ENCODE measurements around the gene NTRK1. TPM values are rescaled to one million over a fixed set of nuclear protein-coding genes. Genes with fewer than 3 reads are reported as not detected.

The NTRK1 gene
- total and polyA plus RNA-seq, 3 donors from 2014 or later = 4.7 to 38.8 (median 14.6) TPM

GRCh38 chr1:156865258-156865657, 4.6 kb downstream of the NTRK1 start:
- Histone ChIP-seq H3K9me3 (no peaks in the 10 kb centered on the region), H3K27ac (no peak overlapping the region), H3K36me3 (ENCODE audit: low read depth, missing control alignments) (no peaks in the 10 kb centered on the region), H3K4me1 (peaks cover 17% of the 10 kb centered on the region), H3K4me3 (no peak overlapping the region), H3K27me3 (no peaks in the 10 kb centered on the region)
- 89 to 91% methylated on average over 9 of the region's 9 CpGs for WGBS, 2 donors
- intact Hi-C loops (cut with DNase I; ENCODE audit: low total_unique reads) = no loop called here
- TF ChIP-seq, protein P1, sequence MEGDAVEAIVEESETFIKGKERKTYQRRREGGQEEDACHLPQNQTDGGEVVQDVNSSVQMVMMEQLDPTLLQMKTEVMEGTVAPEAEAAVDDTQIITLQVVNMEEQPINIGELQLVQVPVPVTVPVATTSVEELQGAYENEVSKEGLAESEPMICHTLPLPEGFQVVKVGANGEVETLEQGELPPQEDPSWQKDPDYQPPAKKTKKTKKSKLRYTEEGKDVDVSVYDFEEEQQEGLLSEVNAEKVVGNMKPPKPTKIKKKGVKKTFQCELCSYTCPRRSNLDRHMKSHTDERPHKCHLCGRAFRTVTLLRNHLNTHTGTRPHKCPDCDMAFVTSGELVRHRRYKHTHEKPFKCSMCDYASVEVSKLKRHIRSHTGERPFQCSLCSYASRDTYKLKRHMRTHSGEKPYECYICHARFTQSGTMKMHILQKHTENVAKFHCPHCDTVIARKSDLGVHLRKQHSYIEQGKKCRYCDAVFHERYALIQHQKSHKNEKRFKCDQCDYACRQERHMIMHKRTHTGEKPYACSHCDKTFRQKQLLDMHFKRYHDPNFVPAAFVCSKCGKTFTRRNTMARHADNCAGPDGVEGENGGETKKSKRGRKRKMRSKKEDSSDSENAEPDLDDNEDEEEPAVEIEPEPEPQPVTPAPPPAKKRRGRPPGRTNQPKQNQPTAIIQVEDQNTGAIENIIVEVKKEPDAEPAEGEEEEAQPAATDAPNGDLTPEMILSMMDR (IDR thresholded peaks at IDR 0.05) = no peak
- no peak for TF ChIP-seq POLR2A (IDR thresholded peaks at IDR 0.05)
- no peak for DNase-seq

DNA sequence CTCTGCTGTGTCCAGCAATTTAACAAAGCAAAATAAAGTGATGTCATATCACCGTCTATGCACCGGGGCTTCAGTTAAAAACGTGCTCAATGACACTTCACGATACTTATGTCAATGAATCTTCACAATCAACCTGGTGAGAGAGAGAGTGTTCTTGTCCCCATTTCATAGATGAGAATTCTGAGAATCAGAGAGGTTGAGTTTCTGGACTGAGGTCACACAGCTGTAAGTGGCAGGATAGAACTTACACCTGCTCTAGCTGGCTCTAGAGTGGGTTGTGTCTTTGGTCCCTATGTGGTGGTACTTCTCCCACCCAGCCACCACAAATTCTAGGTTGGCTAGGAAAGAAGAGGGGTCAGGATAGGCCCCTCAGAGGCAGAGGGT, 5.2 kb downstream of the NTRK1 start:
- H3K27ac ChIP-seq = no peak overlapping the region
- H3K36me3 ChIP-seq (ENCODE audit: low read depth, missing control alignments) = no peaks in the 10 kb centered on the region
- no peak overlapping the region for H3K4me3 ChIP-seq
- no peaks in the 10 kb centered on the region for H3K9me3 ChIP-seq
- H3K4me1 ChIP-seq = peaks cover 14% of the 10 kb centered on the region
- no peak for TF ChIP-seq POLR2A (IDR thresholded peaks at IDR 0.05)
- TF ChIP-seq, protein P1 (IDR thresholded peaks at IDR 0.05) = no peak
- intact Hi-C loops (cut with DNase I; ENCODE audit: low total_unique reads) = no loop called here
- WGBS, 2 donors = 85 to 94% methylated on average over 4 of the region's 4 CpGs
- no peaks in the 10 kb centered on the region for H3K27me3 ChIP-seq
- no peak for DNase-seq

GRCh38 chr1:156866249-156866909, 5.7 kb downstream of the NTRK1 start:
- intact Hi-C loops (cut with DNase I; ENCODE audit: low total_unique reads) = no loop called here
- no peak for TF ChIP-seq POLR2A (IDR thresholded peaks at IDR 0.05)
- TF ChIP-seq, protein P1 (IDR thresholded peaks at IDR 0.05) = no peak

GRCh38 chr1:156868341-156868740, 7.7 kb downstream of the NTRK1 start:
- Histone ChIP-seq H3K36me3 (ENCODE audit: low read depth, missing control alignments) (no peaks in the 10 kb centered on the region), H3K9me3 (no peaks in the 10 kb centered on the region), H3K27me3 (no peaks in the 10 kb centered on the region), H3K27ac (no peak overlapping the region), H3K4me3 (no peak overlapping the region), H3K4me1 (peaks cover 5% of the 10 kb centered on the region)
- DNase-seq = no peak
- intact Hi-C loops (cut with DNase I; ENCODE audit: low total_unique reads) = no loop called here
- TF ChIP-seq, protein P1 (IDR thresholded peaks at IDR 0.05) = no peak
- TF ChIP-seq POLR2A (IDR thresholded peaks at IDR 0.05) = no peak
- 80 to 82% methylated on average over 7 to 13 of the region's 13 CpGs for WGBS, 2 donors

More at GRCh38 chr1:156866249-156866909, 5.7 kb downstream of the NTRK1 start:
- no peaks in the 10 kb centered on the region for H3K36me3 ChIP-seq (ENCODE audit: low read depth, missing control alignments)
- no peak for DNase-seq
- no peaks in the 10 kb centered on the region for H3K27me3 ChIP-seq
- WGBS, 2 donors = 55 to 73% methylated on average over 7 to 12 of the region's 12 CpGs
- H3K4me1 ChIP-seq = peaks cover 9% of the 10 kb centered on the region
- no peaks in the 10 kb centered on the region for H3K9me3 ChIP-seq
- H3K27ac ChIP-seq = no peak overlapping the region
- no peak overlapping the region for H3K4me3 ChIP-seq

DNA sequence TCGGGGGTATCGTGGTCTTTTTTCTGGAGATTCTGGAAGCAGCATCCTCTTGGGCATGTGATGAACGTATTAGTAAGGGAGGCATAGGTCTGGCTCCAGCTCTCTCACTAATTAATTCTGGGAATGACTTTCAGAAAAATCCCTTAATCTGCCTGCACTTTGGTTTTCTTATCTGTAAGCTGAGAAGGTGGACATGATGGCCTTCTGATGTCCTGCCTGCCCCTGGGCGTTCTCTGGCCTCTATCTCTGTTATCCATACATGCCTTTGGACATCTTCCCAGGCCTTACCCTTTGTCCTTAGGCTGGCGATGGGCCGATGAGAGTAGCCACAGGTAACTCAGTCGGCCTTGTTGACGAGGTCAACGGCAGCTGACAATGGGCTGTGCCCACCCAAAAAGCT, 8.8 kb downstream of the NTRK1 start:
- Histone ChIP-seq H3K9me3 (no peaks in the 10 kb centered on the region), H3K4me1 (no peaks in the 10 kb centered on the region), H3K27ac (no peak overlapping the region), H3K27me3 (no peaks in the 10 kb centered on the region), H3K4me3 (no peak overlapping the region), H3K36me3 (ENCODE audit: low read depth, missing control alignments) (no peaks in the 10 kb centered on the region)
- WGBS, 2 donors = 91 to 96% methylated on average over 9 of the region's 9 CpGs
- intact Hi-C loops (cut with DNase I; ENCODE audit: low total_unique reads) = no loop called here
- no peak for TF ChIP-seq POLR2A (IDR thresholded peaks at IDR 0.05)
- TF ChIP-seq, protein P1 (IDR thresholded peaks at IDR 0.05) = no peak
- no peak for DNase-seq

All from testis (tissue), 3 donors.